DOHH2 (cell line): ENCODE results near the gene ANKRD65.

Experiments
- EZH2phosphoT487 ChIP-seq: fragments of 200-600 bp; sonication (generic); IDR thresholded peaks from 2 replicates; pipeline ENCODE4 v1.6.1; 2017; ENCODE audit warnings: borderline replicate concordance, mild to moderate bottlenecking, antibody characterized with exemption, low read length, moderate library complexity, mixed read lengths
- TF ChIP-seq, protein P1 (sequence below): fragments of 200-600 bp; sonication (generic); IDR thresholded peaks from one replicate; pipeline ENCODE4 v1.5.1; 2014; ENCODE audit warnings: antibody characterized with exemption, mild to moderate bottlenecking, low read depth, low read length; ENCODE audit not compliant: poor library complexity, severe bottlenecking

DNA sequence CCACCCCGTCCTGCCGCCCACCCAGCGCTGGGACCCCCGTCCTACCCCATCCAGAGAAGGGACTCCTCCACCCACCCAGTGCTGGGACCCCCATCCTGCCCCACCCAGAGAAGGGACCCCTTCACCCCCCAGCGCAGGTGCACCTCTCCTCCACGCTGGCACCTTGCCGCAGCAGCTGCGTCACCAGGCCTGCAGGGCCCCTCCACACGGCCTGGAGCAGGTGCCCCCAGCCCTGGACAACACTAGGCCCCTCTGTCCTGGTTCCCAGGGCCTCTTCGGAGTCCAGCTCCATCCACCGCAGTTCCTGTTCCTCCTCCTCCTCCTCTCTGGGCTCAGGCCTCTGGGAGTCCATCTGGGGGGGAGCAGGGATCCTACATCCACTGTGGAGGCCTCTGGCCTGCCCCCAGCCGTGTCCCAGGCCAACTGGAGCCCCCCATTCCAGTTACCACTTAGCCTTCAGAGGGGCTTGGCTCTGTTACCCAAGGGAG is 378 bp downstream of the ANKRD65 start:
- TF ChIP-seq, protein P1, sequence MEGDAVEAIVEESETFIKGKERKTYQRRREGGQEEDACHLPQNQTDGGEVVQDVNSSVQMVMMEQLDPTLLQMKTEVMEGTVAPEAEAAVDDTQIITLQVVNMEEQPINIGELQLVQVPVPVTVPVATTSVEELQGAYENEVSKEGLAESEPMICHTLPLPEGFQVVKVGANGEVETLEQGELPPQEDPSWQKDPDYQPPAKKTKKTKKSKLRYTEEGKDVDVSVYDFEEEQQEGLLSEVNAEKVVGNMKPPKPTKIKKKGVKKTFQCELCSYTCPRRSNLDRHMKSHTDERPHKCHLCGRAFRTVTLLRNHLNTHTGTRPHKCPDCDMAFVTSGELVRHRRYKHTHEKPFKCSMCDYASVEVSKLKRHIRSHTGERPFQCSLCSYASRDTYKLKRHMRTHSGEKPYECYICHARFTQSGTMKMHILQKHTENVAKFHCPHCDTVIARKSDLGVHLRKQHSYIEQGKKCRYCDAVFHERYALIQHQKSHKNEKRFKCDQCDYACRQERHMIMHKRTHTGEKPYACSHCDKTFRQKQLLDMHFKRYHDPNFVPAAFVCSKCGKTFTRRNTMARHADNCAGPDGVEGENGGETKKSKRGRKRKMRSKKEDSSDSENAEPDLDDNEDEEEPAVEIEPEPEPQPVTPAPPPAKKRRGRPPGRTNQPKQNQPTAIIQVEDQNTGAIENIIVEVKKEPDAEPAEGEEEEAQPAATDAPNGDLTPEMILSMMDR, result no peak
- no peak for TF ChIP-seq EZH2phosphoT487
